ENCODE data around the gene TNFRSF1B.

- TF ChIP-seq CTCF (IDR thresholded peaks at IDR 0.05) = no peak
- no peak for TF ChIP-seq POLR2A (IDR thresholded peaks at IDR 0.05)
These were observed 12.9 kb downstream of the TNFRSF1B start for GRCh38 chr1:12179676-12180075.
